ENCODE measurements around the gene SPIN1.

The SPIN1 gene

GRCh38 chr9:88433583-88434255, 45.5 kb downstream of the SPIN1 start:
- H3K4me3 ChIP-seq (ENCODE audit: low read depth, low read length), result no peak overlapping the region
- DNase-seq (ENCODE audit: low read depth), result peak; percentile 44
- TF ChIP-seq CTCF (conservative IDR thresholded peaks at IDR 0.05; ENCODE audit: low read depth, low read length), result no peak

GRCh38 chr9:88435336-88435735, 47.1 kb downstream of the SPIN1 start:
- no peak for TF ChIP-seq CTCF (conservative IDR thresholded peaks at IDR 0.05; ENCODE audit: low read depth, low read length)
- H3K4me3 ChIP-seq (ENCODE audit: low read depth, low read length), result no peak overlapping the region
- DNase-seq (ENCODE audit: low read depth), result peak; percentile 13

GRCh38 chr9:88436379-88436778, 48.1 kb downstream of the SPIN1 start:
- no peak overlapping the region for H3K4me3 ChIP-seq (ENCODE audit: low read depth, low read length)
- no peak for DNase-seq (ENCODE audit: low read depth)
- no peak for TF ChIP-seq CTCF (conservative IDR thresholded peaks at IDR 0.05; ENCODE audit: low read depth, low read length)

- TF ChIP-seq CTCF (conservative IDR thresholded peaks at IDR 0.05; ENCODE audit: low read depth, low read length), result no peak
- DNase-seq (ENCODE audit: low read depth), result no peak
- no peak overlapping the region for H3K4me3 ChIP-seq (ENCODE audit: low read depth, low read length)
Measured at GRCh38 chr9:88437210-88438146, 49.2 kb downstream of the SPIN1 start.

- no peak overlapping the region for H3K4me3 ChIP-seq (ENCODE audit: low read depth, low read length)
- DNase-seq (ENCODE audit: low read depth), result no peak
- no peak for TF ChIP-seq CTCF (conservative IDR thresholded peaks at IDR 0.05; ENCODE audit: low read depth, low read length)
Measured at GRCh38 chr9:88438811-88439210, 50.6 kb downstream of the SPIN1 start.

- no peak for DNase-seq (ENCODE audit: low read depth)
- no peak for TF ChIP-seq CTCF (conservative IDR thresholded peaks at IDR 0.05; ENCODE audit: low read depth, low read length)
- no peak overlapping the region for H3K4me3 ChIP-seq (ENCODE audit: low read depth, low read length)
Measured at GRCh38 chr9:88441301-88442007, 53.2 kb downstream of the SPIN1 start.

Data from choroid plexus epithelial cell (primary cell).